Nephron (organoid): Measurements from ENCODE around the gene CSMD2.
A peak's percentile ranks its signal among the peaks of the same experiment; 100 is the strongest.

ENCODE experiments used
- H3K27ac Mint-ChIP-seq, 3 experiments: 2 replicates each; pipeline ENCODE4 v1.8.0; 2020; ENCODE audit warnings: mixed read lengths in 3 of 3, mild to moderate bottlenecking in 2 of 3, moderate library complexity in 1 of 3
- H3K27me3 Mint-ChIP-seq: 2 replicates; pipeline ENCODE4 v1.8.0; 2021; ENCODE audit warnings: low read depth, mild to moderate bottlenecking, moderate library complexity, mixed read lengths
- H3K36me3 Mint-ChIP-seq: 2 replicates; pipeline ENCODE4 v1.8.0; 2020; ENCODE audit warnings: low read depth, mixed read lengths
- H3K4me1 Mint-ChIP-seq: 2 replicates; pipeline ENCODE4 v1.8.0; 2020; ENCODE audit warnings: mixed read lengths
- H3K4me3 Mint-ChIP-seq, 3 experiments: 2 replicates each; pipeline ENCODE4 v1.8.0; 2020; ENCODE audit warnings: mild to moderate bottlenecking in 3 of 3, mixed read lengths in 3 of 3, moderate library complexity in 2 of 3
- H3K9me3 Mint-ChIP-seq: 2 replicates; pipeline ENCODE4 v1.8.0; 2020; ENCODE audit warnings: mixed read lengths
- TF ChIP-seq, protein P1 (sequence below), 3 experiments: fragments of 200-600 bp; sonication (generic); IDR thresholded peaks; one replicate each; pipeline ENCODE4 v1.5.0; 2021; ENCODE audit warnings: antibody characterized with exemption in 3 of 3; ENCODE audit not compliant: unreplicated experiment in 3 of 3

The CSMD2 gene

DNA sequence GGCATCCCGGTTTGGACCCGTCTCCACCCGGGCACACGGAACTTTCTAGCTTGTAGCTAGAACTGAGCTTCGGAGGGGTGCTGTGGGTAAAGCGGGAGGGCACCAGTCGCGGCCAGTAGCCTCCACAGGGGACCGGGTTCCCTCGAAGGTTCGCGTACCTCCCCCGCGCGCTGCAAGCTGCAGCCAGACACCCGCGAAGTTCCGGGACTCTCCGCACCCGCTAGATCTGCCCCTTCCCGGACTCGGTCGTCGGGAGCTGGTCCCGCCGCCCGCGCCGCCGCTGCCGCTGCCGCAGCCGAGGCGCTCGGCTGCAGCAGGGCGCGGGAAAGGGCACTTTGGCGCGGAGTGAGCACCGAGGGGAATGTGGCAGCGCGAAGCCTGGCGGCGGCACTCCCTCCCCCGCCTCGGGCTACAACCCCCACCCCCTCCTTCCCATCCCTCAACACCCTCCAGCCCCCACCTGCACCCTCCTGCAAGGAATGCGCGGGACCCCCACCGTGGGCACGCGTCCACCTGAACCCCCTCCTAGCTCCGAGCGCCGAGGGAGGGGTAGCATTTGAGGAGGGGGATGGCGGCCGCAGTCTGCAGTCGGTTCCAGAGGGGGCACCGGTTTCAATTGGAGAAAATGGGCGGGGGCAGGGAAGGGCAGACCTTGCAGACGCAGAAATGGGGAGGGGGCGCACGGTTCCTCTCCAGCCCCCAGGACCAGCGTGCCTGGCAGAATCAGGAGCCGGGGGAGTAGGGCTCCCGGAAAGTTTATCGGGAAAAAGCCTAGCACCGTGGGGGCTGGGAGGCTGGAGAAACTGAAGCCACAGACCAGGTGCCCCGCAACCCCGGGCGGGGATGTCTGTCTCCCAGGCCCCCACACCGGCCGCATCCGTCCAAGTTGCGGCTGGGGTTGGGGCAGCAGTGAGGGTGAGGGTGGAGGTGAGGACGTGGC, 968 bp downstream of the CSMD2 start:
- Mint-ChIP-seq H3K4me1 (peaks cover 15% of the 10 kb centered on the region), H3K27ac (no peak overlapping the region), H3K36me3 (no peaks in the 10 kb centered on the region), H3K4me3 (peak overlapping the region; percentile 91 to 97 (median 95)), H3K27me3 (peaks cover 94% of the 10 kb centered on the region), H3K9me3 (no peaks in the 10 kb centered on the region)
- TF ChIP-seq, protein P1, sequence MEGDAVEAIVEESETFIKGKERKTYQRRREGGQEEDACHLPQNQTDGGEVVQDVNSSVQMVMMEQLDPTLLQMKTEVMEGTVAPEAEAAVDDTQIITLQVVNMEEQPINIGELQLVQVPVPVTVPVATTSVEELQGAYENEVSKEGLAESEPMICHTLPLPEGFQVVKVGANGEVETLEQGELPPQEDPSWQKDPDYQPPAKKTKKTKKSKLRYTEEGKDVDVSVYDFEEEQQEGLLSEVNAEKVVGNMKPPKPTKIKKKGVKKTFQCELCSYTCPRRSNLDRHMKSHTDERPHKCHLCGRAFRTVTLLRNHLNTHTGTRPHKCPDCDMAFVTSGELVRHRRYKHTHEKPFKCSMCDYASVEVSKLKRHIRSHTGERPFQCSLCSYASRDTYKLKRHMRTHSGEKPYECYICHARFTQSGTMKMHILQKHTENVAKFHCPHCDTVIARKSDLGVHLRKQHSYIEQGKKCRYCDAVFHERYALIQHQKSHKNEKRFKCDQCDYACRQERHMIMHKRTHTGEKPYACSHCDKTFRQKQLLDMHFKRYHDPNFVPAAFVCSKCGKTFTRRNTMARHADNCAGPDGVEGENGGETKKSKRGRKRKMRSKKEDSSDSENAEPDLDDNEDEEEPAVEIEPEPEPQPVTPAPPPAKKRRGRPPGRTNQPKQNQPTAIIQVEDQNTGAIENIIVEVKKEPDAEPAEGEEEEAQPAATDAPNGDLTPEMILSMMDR (IDR thresholded peaks at IDR 0.05; ENCODE audit: unreplicated experiment in 3 of 3): no peak

DNA sequence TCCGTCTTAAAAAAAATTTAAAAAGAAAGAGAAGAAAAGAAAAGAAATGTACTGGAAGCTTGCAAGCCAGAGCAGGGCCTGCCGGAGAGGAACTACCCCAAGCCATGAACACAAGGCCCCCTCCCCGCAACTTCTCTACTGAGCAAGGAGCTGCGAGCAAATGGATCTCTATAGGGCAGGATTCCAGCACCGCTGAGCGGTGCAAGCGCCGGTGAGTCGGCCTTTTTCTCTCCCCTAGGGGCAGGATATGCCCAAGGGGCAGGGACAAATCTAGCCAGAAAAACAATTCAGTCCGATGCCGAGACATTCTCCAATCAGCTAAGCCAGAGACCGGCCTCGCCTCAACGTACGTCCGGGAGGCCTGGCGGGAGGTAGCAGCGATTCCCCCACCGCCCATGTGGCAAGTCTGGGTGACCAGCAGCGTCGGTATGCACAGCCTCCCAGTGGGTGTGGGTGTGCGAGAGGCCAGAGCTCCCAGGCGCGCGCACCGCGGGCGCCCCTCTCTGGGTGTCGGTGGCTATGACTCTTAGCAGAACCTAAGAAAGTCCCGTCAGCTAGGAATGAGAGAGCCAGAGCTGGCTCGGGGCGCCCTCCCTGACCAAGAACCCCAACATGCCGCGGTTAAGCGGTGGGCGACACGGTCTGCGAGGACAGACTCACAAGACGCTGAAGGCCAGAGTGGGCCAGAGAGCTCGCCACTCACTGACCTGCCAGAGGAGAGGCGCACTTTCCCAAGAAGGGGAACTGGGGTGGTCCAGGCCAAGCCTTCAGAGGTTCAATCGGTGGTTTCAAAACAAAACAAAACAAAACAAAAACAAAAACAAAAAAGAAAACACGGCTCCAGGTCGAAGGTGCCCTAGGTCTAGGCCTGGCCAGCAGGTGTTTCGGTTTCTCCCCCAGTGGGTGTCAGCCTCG, 1.9 kb downstream of the CSMD2 start:
- no peaks in the 10 kb centered on the region for H3K9me3 Mint-ChIP-seq
- H3K4me1 Mint-ChIP-seq: peaks cover 15% of the 10 kb centered on the region

DNA sequence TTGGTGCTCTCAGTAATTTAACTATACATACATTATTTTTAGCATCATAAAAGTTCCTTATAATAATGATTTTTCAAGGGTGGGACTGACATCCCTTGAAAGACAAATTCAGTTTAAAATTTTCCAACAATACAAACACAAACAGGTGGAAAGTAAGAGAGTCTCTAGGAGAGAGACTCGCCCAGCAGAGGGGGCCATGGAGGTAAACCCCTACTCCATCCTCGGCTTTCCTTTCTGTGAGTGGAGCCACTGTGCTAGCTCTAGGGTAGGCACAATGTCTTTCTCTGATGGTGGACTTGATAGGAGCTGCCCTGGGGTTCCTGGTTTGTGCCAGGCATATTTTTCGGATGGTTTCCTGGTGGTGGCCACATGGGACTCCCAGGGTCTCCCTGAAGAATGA, 8.3 kb downstream of the CSMD2 start:
- Mint-ChIP-seq H3K4me3 (no peak overlapping the region), H3K36me3 (no peaks in the 10 kb centered on the region), H3K27me3 (peaks cover 48% of the 10 kb centered on the region), H3K9me3 (no peaks in the 10 kb centered on the region), H3K4me1 (no peaks in the 10 kb centered on the region), H3K27ac (no peak overlapping the region)
- TF ChIP-seq, protein P1 (IDR thresholded peaks at IDR 0.05; ENCODE audit: unreplicated experiment in 3 of 3): no peak

More for the DNA sequence above, 1.9 kb downstream of the CSMD2 start:
- Mint-ChIP-seq H3K27me3 (peaks cover 91% of the 10 kb centered on the region), H3K27ac (peak overlapping the region in 2 of 3 experiments; percentile 55 to 81), H3K4me3 (peak overlapping the region; percentile 91 to 97 (median 95)), H3K36me3 (no peaks in the 10 kb centered on the region)
- TF ChIP-seq, protein P1 (IDR thresholded peaks at IDR 0.05; ENCODE audit: unreplicated experiment in 3 of 3): peak; percentile 80 to 82 (median 80)

DNA sequence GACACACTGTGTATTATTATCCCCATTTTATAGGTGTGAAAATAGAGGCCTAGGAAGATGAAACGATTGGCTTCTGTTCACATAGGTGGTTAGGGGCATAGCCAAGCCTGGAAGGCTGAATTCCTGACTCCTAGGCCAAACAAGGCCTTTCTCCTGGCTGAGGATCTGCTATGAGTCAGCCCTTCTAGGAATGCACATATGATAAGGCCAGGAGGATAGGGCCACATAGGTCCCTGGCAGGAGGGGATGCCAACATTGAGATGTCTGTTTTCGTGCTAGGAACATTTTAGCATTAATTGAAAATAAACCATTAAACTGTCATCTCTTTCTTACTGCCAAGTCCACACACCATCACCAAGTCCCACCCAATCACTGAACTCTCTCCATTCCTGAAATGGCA, 9.2 kb downstream of the CSMD2 start:
- Mint-ChIP-seq H3K36me3 (no peaks in the 10 kb centered on the region), H3K27me3 (peaks cover 39% of the 10 kb centered on the region), H3K4me3 (no peak overlapping the region), H3K4me1 (no peaks in the 10 kb centered on the region), H3K9me3 (no peaks in the 10 kb centered on the region), H3K27ac (no peak overlapping the region)
- TF ChIP-seq, protein P1 (IDR thresholded peaks at IDR 0.05; ENCODE audit: unreplicated experiment in 3 of 3): no peak

DNA sequence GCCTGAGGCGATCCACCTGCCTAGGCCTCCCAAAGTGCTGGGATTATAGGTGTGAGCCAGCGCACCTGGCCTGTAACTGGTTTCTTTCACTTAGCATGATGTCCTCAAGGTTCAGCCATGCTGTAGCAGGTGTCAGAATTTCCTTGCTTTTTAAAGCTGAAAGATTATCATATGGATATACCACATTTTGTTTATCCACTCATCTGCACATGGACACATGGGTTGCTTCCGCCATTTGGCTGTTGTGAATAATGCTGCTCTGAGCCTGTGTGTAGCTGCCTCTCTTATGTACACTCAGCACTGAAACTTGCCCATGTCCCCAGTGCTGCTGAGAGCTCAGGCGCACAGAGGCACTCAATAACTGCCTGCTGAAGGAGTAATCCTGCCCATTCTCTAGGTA, 11.8 kb downstream of the CSMD2 start:
- Mint-ChIP-seq H3K4me1 (no peaks in the 10 kb centered on the region), H3K36me3 (no peaks in the 10 kb centered on the region), H3K27me3 (peaks cover 22% of the 10 kb centered on the region), H3K27ac (no peak overlapping the region), H3K4me3 (no peak overlapping the region), H3K9me3 (no peaks in the 10 kb centered on the region)
- TF ChIP-seq, protein P1 (IDR thresholded peaks at IDR 0.05; ENCODE audit: unreplicated experiment in 3 of 3): no peak
